ENCODE measurements around the gene RHOT2.
"Not testable (repeated sequence)": the region's sequence is repeated elsewhere in the genome, so short reads cannot be mapped to it uniquely, and the experiment has no call there.

RHOT2 gene

GRCh38 chr16:682493-683395, 14.8 kb downstream of the RHOT2 start:
- FAIRE-seq, result no peak

GRCh38 chr16:683396-684070, 15.6 kb downstream of the RHOT2 start:
- no peak for FAIRE-seq

- FAIRE-seq, result no peak
Measured at GRCh38 chr16:684071-684794, 16.3 kb downstream of the RHOT2 start, which contains the start of gene JMJD8. TSS of gene JMJD8 (minus strand) at chr16:684334. CDS start at chr16:684319, 15 bp downstream.

- no peak for FAIRE-seq
Measured at GRCh38 chr16:684961-685696, 17.2 kb downstream of the RHOT2 start.

GRCh38 chr16:685967-686366, 18.0 kb downstream of the RHOT2 start:
- FAIRE-seq, result no peak

GRCh38 chr16:686459-687260, 18.7 kb downstream of the RHOT2 start:
- no peak for FAIRE-seq

GRCh38 chr16:687499-687898, 19.6 kb downstream of the RHOT2 start:
- FAIRE-seq, result no peak

- no peak for FAIRE-seq
Measured at GRCh38 chr16:689175-689897, 21.4 kb downstream of the RHOT2 start.

GRCh38 chr16:691242-691641, 23.3 kb downstream of the RHOT2 start:
- not testable (repeated sequence) for FAIRE-seq

GRCh38 chr16:692356-693108, 24.6 kb downstream of the RHOT2 start:
- FAIRE-seq, result no peak

- FAIRE-seq, result no peak
Measured at GRCh38 chr16:693364-693763, 25.4 kb downstream of the RHOT2 start.

- no peak for FAIRE-seq
Measured at GRCh38 chr16:693766-694165, 25.8 kb downstream of the RHOT2 start.

- FAIRE-seq, result no peak
Measured at GRCh38 chr16:694187-694862, 26.4 kb downstream of the RHOT2 start.

GRCh38 chr16:694863-695354, 27.0 kb downstream of the RHOT2 start:
- FAIRE-seq, result no peak

- no peak for FAIRE-seq
Measured at GRCh38 chr16:695355-696089, 27.6 kb downstream of the RHOT2 start.

- no peak for FAIRE-seq
Measured at GRCh38 chr16:698911-699671, 31.2 kb downstream of the RHOT2 start.

GRCh38 chr16:700684-701584, 33.0 kb downstream of the RHOT2 start:
- no peak for FAIRE-seq
